Transverse colon (tissue), 3 donors: ENCODE results near the gene B3GALT4.

Experiments
- EP300 ChIP-seq: sonication (generic); formaldehyde crosslinking; IDR thresholded peaks from one replicate; pipeline ENCODE4 v1.6.1; 2017; ENCODE audit warnings: antibody characterized with exemption, low read depth
- POLR2AphosphoS5 ChIP-seq, 3 donors: sonication (generic); formaldehyde crosslinking; IDR thresholded peaks; one replicate each; pipeline ENCODE4 v1.6.1; 2016; ENCODE audit warnings: antibody characterized with exemption in 3 of 3

GRCh38 chr6:33305052-33305451 is 28.1 kb downstream of the B3GALT4 start:
- TF ChIP-seq EP300 (no peak), POLR2AphosphoS5 (IDR thresholded peaks at IDR 0.05) (no peak)
